ENCODE measurements around the gene SIK3.

SIK3 gene

GRCh38 chr11:116984589-116984988, 113.6 kb downstream of the SIK3 start:
- no peak overlapping the region for H3K4me3 ChIP-seq (ENCODE audit: low read depth, low read length)
- TF ChIP-seq CTCF (IDR thresholded peaks at IDR 0.05; ENCODE audit: low read depth, low read length): no peak
- DNase-seq (ENCODE audit: low read depth, low spot score): peak; percentile 92
- in situ Hi-C loops (cut with HindIII; ENCODE audit: low sequenced_read_pairs): no loop called here

GRCh38 chr11:116984186-116984585, 114.0 kb downstream of the SIK3 start:
- no peak for TF ChIP-seq CTCF (IDR thresholded peaks at IDR 0.05; ENCODE audit: low read depth, low read length)
- in situ Hi-C loops (cut with HindIII; ENCODE audit: low sequenced_read_pairs): no loop called here
- H3K4me3 ChIP-seq (ENCODE audit: low read depth, low read length): no peak overlapping the region
- no peak for DNase-seq (ENCODE audit: low read depth, low spot score)

- H3K4me3 ChIP-seq (ENCODE audit: low read depth, low read length): no peak overlapping the region
- no peak for TF ChIP-seq CTCF (IDR thresholded peaks at IDR 0.05; ENCODE audit: low read depth, low read length)
- no peak for DNase-seq (ENCODE audit: low read depth, low spot score)
- in situ Hi-C loops (cut with HindIII; ENCODE audit: low sequenced_read_pairs): no loop called here
Observed at GRCh38 chr11:116981266-116981885, 116.9 kb downstream of the SIK3 start.

- in situ Hi-C loops (cut with HindIII; ENCODE audit: low sequenced_read_pairs): no loop called here
- DNase-seq (ENCODE audit: low read depth, low spot score): no peak
- TF ChIP-seq CTCF (IDR thresholded peaks at IDR 0.05; ENCODE audit: low read depth, low read length): no peak
- H3K4me3 ChIP-seq (ENCODE audit: low read depth, low read length): no peak overlapping the region
Observed at GRCh38 chr11:116980136-116980793, 118.0 kb downstream of the SIK3 start.

GRCh38 chr11:116976941-116977570, 121.2 kb downstream of the SIK3 start:
- in situ Hi-C loops (cut with HindIII; ENCODE audit: low sequenced_read_pairs): no loop called here
- no peak for TF ChIP-seq CTCF (IDR thresholded peaks at IDR 0.05; ENCODE audit: low read depth, low read length)
- DNase-seq (ENCODE audit: low read depth, low spot score): no peak
- no peak overlapping the region for H3K4me3 ChIP-seq (ENCODE audit: low read depth, low read length)

GRCh38 chr11:116975661-116976060, 122.6 kb downstream of the SIK3 start:
- no peak for TF ChIP-seq CTCF (IDR thresholded peaks at IDR 0.05; ENCODE audit: low read depth, low read length)
- in situ Hi-C loops (cut with HindIII; ENCODE audit: low sequenced_read_pairs): no loop called here
- DNase-seq (ENCODE audit: low read depth, low spot score): no peak
- no peak overlapping the region for H3K4me3 ChIP-seq (ENCODE audit: low read depth, low read length)
